GM12878 (cell line): ENCODE data around the gene INO80D. TPM values are rescaled to one million over a fixed set of nuclear protein-coding genes. Genes with fewer than 3 reads are reported as not detected.

Experiments
- ATAC-seq: fragments of 200-7000 bp; cut with Tn5 transposase; 3 replicates; pipeline ENCODE4 v1.9.1; 2020; ENCODE audit warnings: mild to moderate bottlenecking, moderate library complexity
- BruUV-seq: library from RNA; stranded (reverse); fragments of 400-500 nt; replicated peaks from 2 replicates; lab custom pipeline; 2021; lab: Mats Ljungman, UMichigan
- CTCF ChIA-PET: fragments of 300-600 bp; sonication (Branson Sonifier 250); formaldehyde crosslinking; extraction: SDS; loops from one replicate; lab custom pipeline; 2021; ENCODE audit warnings: inconsistent platforms; lab: Yijun Ruan, JAX
- POLR2A ChIA-PET: fragments of 350-600 bp; formaldehyde crosslinking; extraction: SDS; loops from one replicate; lab custom pipeline; 2021; ENCODE audit warnings: inconsistent platforms; lab: Charles Lee
- RAD21 ChIA-PET: fragments of 300-600 bp; sonication (Branson Sonifier 250); formaldehyde crosslinking; loops from one replicate; lab custom pipeline; 2023; ENCODE audit warnings: antibody characterized with exemption; ENCODE audit not compliant: unreplicated experiment; lab: Charles Lee
- SMC1A ChIA-PET: fragments of 300-600 bp; sonication (Branson Sonifier 250); formaldehyde crosslinking; loops from one replicate; lab custom pipeline; 2023; ENCODE audit not compliant: unreplicated experiment, uncharacterized antibody; lab: Charles Lee
- DNase-seq: peaks from one replicate; pipeline ENCODE4 v3.0.0-alpha.2; 2011; ENCODE audit warnings: low read depth, low spot score
- FAIRE-seq: peaks from 3 replicates; lab custom pipeline; 2011; peaks lifted over from hg19 to GRCh38; lab: Jason Lieb, UNC
- H2AFZ ChIP-seq: 2 replicates; pipeline ENCODE4 v1.6.0; 2011; ENCODE audit warnings: low read depth, low read length, control low read depth; ENCODE audit not compliant: control insufficient read depth
- H3K27ac ChIP-seq: 2 replicates; pipeline ENCODE4 v1.5.1; 2011; ENCODE audit warnings: control low read depth; ENCODE audit not compliant: control insufficient read depth, insufficient read depth
- H3K27me3 ChIP-seq, 2 experiments: replicated peaks in 1 of 2; 2 replicates each; pipeline versions ENCODE4 v1.6.0 to v1.6.1; 2011; ENCODE audit warnings: low read length in 1 of 2; ENCODE audit not compliant: control insufficient read depth in 2 of 2, insufficient read depth in 2 of 2
- H3K36me3 ChIP-seq, 2 experiments: 2 replicates each; pipeline ENCODE4 v1.5.1; 2011; ENCODE audit warnings: low read length in 1 of 2; ENCODE audit not compliant: control insufficient read depth in 2 of 2, insufficient read depth in 2 of 2
- H3K4me1 ChIP-seq: 2 replicates; pipeline ENCODE4 v1.6.1; 2011; ENCODE audit warnings: mild to moderate bottlenecking, low read length, moderate library complexity, mixed read lengths; ENCODE audit not compliant: control insufficient read depth, insufficient read depth
- H3K4me2 ChIP-seq: 2 replicates; pipeline ENCODE4 v1.6.0; 2011; ENCODE audit warnings: control low read depth; ENCODE audit not compliant: control insufficient read depth, insufficient read depth
- H3K4me3 ChIP-seq: fragments of 200-600 bp; sonication (generic); 2 replicates; pipeline ENCODE4 v1.5.1; 2016
- H3K79me2 ChIP-seq: 2 replicates; pipeline ENCODE4 v1.6.0; 2011; ENCODE audit warnings: low read length; ENCODE audit not compliant: control insufficient read depth, insufficient read depth
- H3K9ac ChIP-seq: 2 replicates; pipeline ENCODE4 v1.8.0; 2011; ENCODE audit warnings: low read length, control low read depth, mixed read lengths; ENCODE audit not compliant: control insufficient read depth, insufficient read depth
- H3K9me3 ChIP-seq: replicated peaks from 3 replicates; pipeline ENCODE4 v1.5.1; 2011; ENCODE audit warnings: mild to moderate bottlenecking, low read length; ENCODE audit not compliant: control insufficient read depth, insufficient read depth
- H4K20me1 ChIP-seq: 2 replicates; pipeline ENCODE4 v1.6.0; 2011; ENCODE audit not compliant: control insufficient read depth, insufficient read depth
- ASH2L ChIP-seq: fragments of 300-600, 200-600 bp; sonication (generic); IDR thresholded peaks from 2 replicates; pipeline ENCODE4 v1.6.1; 2017; ENCODE audit warnings: low read depth, mild to moderate bottlenecking, borderline replicate concordance
- BCL11A ChIP-seq: IDR thresholded peaks from 2 replicates; pipeline ENCODE4 v1.6.1; 2011; ENCODE audit warnings: low read depth, low read length
- EGR1 ChIP-seq, 2 experiments: IDR thresholded peaks; 1 replicate in 1 of 2; 2 replicates in 1 of 2; pipeline ENCODE4 v1.6.1; 2011 to 2012; ENCODE audit warnings: low read depth in 2 of 2, low read length in 2 of 2, borderline replicate concordance in 1 of 2, mild to moderate bottlenecking in 1 of 2, moderate library complexity in 1 of 2
- EP300 ChIP-seq, 2 experiments: fragments of 150-350 bp in 1 of 2; IDR thresholded peaks; 2 replicates each; pipeline ENCODE4 v1.6.1; 2011 to 2012; ENCODE audit warnings: low read depth in 2 of 2, low read length in 2 of 2, borderline replicate concordance in 1 of 2, improper control_type of control experiment in 1 of 2, inconsistent platforms in 1 of 2; ENCODE audit not compliant: control insufficient read depth in 1 of 2
- ETV6 ChIP-seq, 2 experiments: fragments of 450-650 bp in 1 of 2; IDR thresholded peaks in 1 of 2; conservative IDR thresholded peaks in 1 of 2; 2 replicates each; pipeline ENCODE4 v1.6.1; 2014; ENCODE audit warnings: antibody characterized with exemption in 1 of 2, borderline replicate concordance in 1 of 2, low read depth in 1 of 2, mild to moderate bottlenecking in 1 of 2, moderate library complexity in 1 of 2
- IRF5 ChIP-seq: fragments of 450-650 bp; IDR thresholded peaks from 2 replicates; pipeline ENCODE4 v1.6.1; 2017; ENCODE audit warnings: borderline replicate concordance
- KDM1A ChIP-seq: fragments of 200-600 bp; sonication (generic); IDR thresholded peaks from 2 replicates; pipeline ENCODE4 v1.6.1; 2016; ENCODE audit warnings: borderline replicate concordance
- NR2C1 ChIP-seq: fragments of 450-650 bp; IDR thresholded peaks from 2 replicates; pipeline ENCODE4 v1.6.1; 2017; ENCODE audit warnings: antibody characterized with exemption, mild to moderate bottlenecking, moderate library complexity
- NR2C2 ChIP-seq: IDR thresholded peaks from 2 replicates; pipeline ENCODE4 v1.6.1; 2011; ENCODE audit warnings: borderline replicate concordance, low read depth; ENCODE audit not compliant: control insufficient read depth, insufficient read length
- NR2F1 ChIP-seq: fragments of 450-650 bp; conservative IDR thresholded peaks from 2 replicates; pipeline ENCODE4 v1.6.1; 2017; ENCODE audit warnings: mild to moderate bottlenecking
- POLR2AphosphoS5 ChIP-seq: IDR thresholded peaks from 2 replicates; pipeline ENCODE4 v1.6.1; 2011; ENCODE audit warnings: mild to moderate bottlenecking, low read length, inconsistent platforms
- POU2F2 ChIP-seq: IDR thresholded peaks from 3 replicates; pipeline ENCODE4 v1.6.1; 2011; ENCODE audit warnings: low read depth, mild to moderate bottlenecking, low read length, borderline replicate concordance
- SIN3A ChIP-seq: IDR thresholded peaks from 2 replicates; pipeline ENCODE4 v1.6.1; 2012; ENCODE audit warnings: low read depth, low read length, improper control_type of control experiment
- SIX5 ChIP-seq: IDR thresholded peaks from 2 replicates; pipeline ENCODE4 v1.6.1; 2011; ENCODE audit warnings: mild to moderate bottlenecking, low read depth, low read length, moderate library complexity; ENCODE audit not compliant: severe bottlenecking
- SMARCA5 ChIP-seq: fragments of 450-650 bp; IDR thresholded peaks from 2 replicates; pipeline ENCODE4 v1.6.1; 2017; ENCODE audit warnings: mild to moderate bottlenecking
- SREBF1 ChIP-seq: IDR thresholded peaks from 2 replicates; pipeline ENCODE4 v1.6.1; 2012; ENCODE audit warnings: mild to moderate bottlenecking, low read length
- WGBS: methylation state at CpG from one replicate; pipeline ENCODE4 v1.1.6; 2016; ENCODE audit warnings: low lambda C conversion rate; ENCODE audit not compliant: insufficient replicate concordance, insufficient coverage; ENCODE audit errors: missing lambda C conversion rate; 5-methylcytosine and 5-hydroxymethylcytosine counted together
- in situ Hi-C: fragments of 300-500 bp; cut with MboI; formaldehyde crosslinking; loops from 9 replicates; pipeline ENCODE4 v1.14.3; 2018; ENCODE audit warnings: mixed read lengths
- intact Hi-C: fragments of 100-400 bp; cut with micrococcal nuclease; formaldehyde crosslinking; loops from one replicate; pipeline ENCODE4 v1.14.2; 2022; ENCODE audit not compliant: unreplicated experiment
- polyA plus RNA-seq, 11 experiments: library from polyadenylated mRNA; depleted of rRNA in 4 of 11; unstranded in 6 of 11; stranded (reverse) in 5 of 11; fragments of >200 nt; fragmentation: Nextera tagmentation in 4 of 11; fragmentation: Illumina TruSeq in 1 of 11; extraction: Ambion mirVana in 4 of 11; extraction: Trizol in 1 of 11; gene quantifications; 1 replicate in 1 of 11; 2 replicates in 10 of 11; pipeline versions ENCODE4 v1.2.1 to v1.2.3, GENCODE V29; 2011 to 2016; ENCODE audit warnings: inconsistent platforms in 2 of 11, missing spikeins in 2 of 11, low read depth in 1 of 11
- total RNA-seq, 4 experiments: library from RNA; depleted of rRNA in 3 of 4; stranded (reverse); fragments of >200 nt in 3 of 4; fragmentation: Illumina TruSeq in 1 of 4; extraction: Trizol in 1 of 4; gene quantifications; 2 replicates each; pipeline versions ENCODE4 v1.2.1 to v1.2.3, GENCODE V29; 2013 to 2021
- TF ChIP-seq, protein P1 (sequence below): IDR thresholded peaks from 2 replicates; pipeline ENCODE4 v1.6.1; 2011; ENCODE audit warnings: low read depth, mild to moderate bottlenecking, low read length, moderate library complexity, borderline replicate concordance; ENCODE audit errors: extremely low read depth

INO80D gene
- total and polyA plus RNA-seq, 10 of the 15 experiments (the other 5 are each of a cell fraction or from before 2014, with no cell fraction given) = 0.73 to 16.3 (median 4.7) TPM

GRCh38 chr2:206084870-206085741, 868 bp downstream of the INO80D start:
- FAIRE-seq = no peak
- ChIA-PET RAD21 (no interaction called here), SMC1A (interaction anchor here (0.6 to 3.7 kb wide), 4 partner anchors 12 to 267 kb away, joined by 3 to 20 read pairs (median 4); no protein-coding TSS in a partner anchor), CTCF (interaction anchor here (0.7 to 1.9 kb wide), 5 partner anchors 8 to 97 kb away, joined by 3 to 5 read pairs (median 4); no protein-coding TSS in a partner anchor), POLR2A (interaction anchor here (0.6 to 1.3 kb wide), 4 partner anchors 11 to 191 kb away, joined by 3 to 4 read pairs (median 4); no protein-coding TSS in a partner anchor)
- Histone ChIP-seq H3K4me3 (peak overlapping the region; percentile 100), H3K9me3 (no peaks in the 10 kb centered on the region), H3K79me2 (peaks cover 71% of the 10 kb centered on the region), H4K20me1 (no peaks in the 10 kb centered on the region), H3K27ac (peak overlapping the region; percentile 97), H2AFZ (peak overlapping the region; percentile 72), H3K36me3 (no peaks in the 10 kb centered on the region), H3K27me3 (no peaks in the 10 kb centered on the region), H3K4me2 (peak overlapping the region; percentile 89; the same call in 1 of the 2 replicates), H3K4me1 (peaks cover 13% of the 10 kb centered on the region), H3K9ac (peak overlapping the region; percentile 98)
- ATAC-seq = peak; percentile 32
- intact Hi-C loops (no loop called here), in situ Hi-C loops (no loop called here)
- TF ChIP-seq ASH2L = 0 out of 2 replicates have a peak, but pooled peaks have one; percentile 16
- 0 out of 2 replicates have a peak, but pooled peaks have one; percentile 28 for TF ChIP-seq NR2C1
- TF ChIP-seq SREBF1 = no peak
- TF ChIP-seq BCL11A = no peak
- TF ChIP-seq IRF5 = no peak
- TF ChIP-seq SMARCA5 = 0 out of 2 replicates have a peak, but pooled peaks have one; percentile 23
- TF ChIP-seq KDM1A = no peak
- peak; percentile 30; the same call in 1 of the 2 replicates for TF ChIP-seq NR2F1
- 0 out of 2 replicates have a peak, but pooled peaks have one; percentile 12 for TF ChIP-seq SIN3A
- TF ChIP-seq POU2F2 = no peak
- peak in 1 of 2 experiments; percentile 40; a peak in 1 of 3 replicates for TF ChIP-seq EGR1 (IDR thresholded peaks at IDR 0.05; ENCODE audit: borderline replicate concordance in 1 of 2, low read depth in 2 of 2, low read length in 2 of 2)
- no peak for TF ChIP-seq EP300 (IDR thresholded peaks at IDR 0.05; ENCODE audit: borderline replicate concordance in 1 of 2, control insufficient read depth in 1 of 2, low read depth in 2 of 2, low read length in 2 of 2)
- TF ChIP-seq NR2C2 = no peak
- TF ChIP-seq, protein P1, sequence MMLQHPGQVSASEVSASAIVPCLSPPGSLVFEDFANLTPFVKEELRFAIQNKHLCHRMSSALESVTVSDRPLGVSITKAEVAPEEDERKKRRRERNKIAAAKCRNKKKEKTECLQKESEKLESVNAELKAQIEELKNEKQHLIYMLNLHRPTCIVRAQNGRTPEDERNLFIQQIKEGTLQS = no peak
- no peak for TF ChIP-seq ETV6 (conservative IDR thresholded peaks at IDR 0.05 in 1 of 2, IDR thresholded peaks at IDR 0.05 in 1 of 2; ENCODE audit: borderline replicate concordance in 1 of 2, low read depth in 1 of 2)
- no peak for TF ChIP-seq SIX5
- no peak for TF ChIP-seq POLR2AphosphoS5
- BruUV-seq = no TSS peak
- WGBS = under 1% methylated on average over 54 of the region's 88 CpGs
- no peak for DNase-seq
